CD14-positive monocyte (primary cell): ENCODE data around the gene C1orf216. TPM values are rescaled to one million over a fixed set of nuclear protein-coding genes. Genes with fewer than 3 reads are reported as not detected.

Source experiments
- DNase-seq, 3 donors: peaks; one replicate each; pipeline ENCODE4 v3.0.0-alpha.2; 2011 to 2022
- H2AFZ ChIP-seq: 2 replicates; pipeline ENCODE4 v1.6.0; 2012; ENCODE audit warnings: mild to moderate bottlenecking, low read depth, low read length, inconsistent platforms; ENCODE audit not compliant: insufficient read depth, poor library complexity, severe bottlenecking
- H3K27ac ChIP-seq, 2 donors: 1 replicate in 1 of 2; 2 replicates in 1 of 2; pipeline ENCODE4 v1.5.1; 2012 to 2013; ENCODE audit warnings: low read length in 2 of 2, control low read depth in 1 of 2, inconsistent platforms in 1 of 2, low read depth in 1 of 2, mild to moderate bottlenecking in 1 of 2
- H3K27me3 ChIP-seq, 2 donors: one replicate each; pipeline versions ENCODE4 v1.6.0 to v1.6.1; 2011 to 2013; ENCODE audit warnings: low read length in 2 of 2; ENCODE audit not compliant: control insufficient read depth in 2 of 2, insufficient read depth in 2 of 2
- H3K36me3 ChIP-seq, 2 donors: replicated peaks in 1 of 2; 1 replicate in 1 of 2; 2 replicates in 1 of 2; pipeline versions ENCODE4 v1.5.1 to v1.6.1; 2012 to 2013; ENCODE audit warnings: low read length in 2 of 2, control low read depth in 1 of 2, inconsistent platforms in 1 of 2, mild to moderate bottlenecking in 1 of 2; ENCODE audit not compliant: insufficient read depth in 2 of 2, control insufficient read depth in 1 of 2
- H3K4me1 ChIP-seq, 2 donors: 1 replicate in 1 of 2; 2 replicates in 1 of 2; pipeline versions ENCODE4 v1.5.1 to v1.6.1; 2012 to 2013; ENCODE audit warnings: low read length in 2 of 2, control low read depth in 1 of 2, inconsistent platforms in 1 of 2, mild to moderate bottlenecking in 1 of 2, moderate library complexity in 1 of 2; ENCODE audit not compliant: insufficient read depth in 2 of 2, control insufficient read depth in 1 of 2
- H3K4me2 ChIP-seq: replicated peaks from 2 replicates; pipeline ENCODE3; 2012; ENCODE audit warnings: low read length, moderate library complexity, mild to moderate bottlenecking; ENCODE audit not compliant: poor library complexity, severe bottlenecking; ENCODE audit errors: extremely low read depth
- H3K4me3 ChIP-seq, 3 experiments: fragments of 200-600 bp in 1 of 3; sonication (generic) in 1 of 3; replicated peaks in 1 of 3; 1 replicate in 2 of 3; 2 replicates in 1 of 3; pipeline ENCODE4 v1.5.1; 2011 to 2013; ENCODE audit warnings: low read length in 3 of 3, mild to moderate bottlenecking in 3 of 3, control low read depth in 2 of 3, low read depth in 2 of 3, inconsistent platforms in 1 of 3, moderate library complexity in 1 of 3
- H3K79me2 ChIP-seq: 2 replicates; pipeline ENCODE4 v1.6.0; 2012; ENCODE audit warnings: mild to moderate bottlenecking, control low read depth, inconsistent platforms, low read length, moderate library complexity; ENCODE audit not compliant: insufficient read depth
- H3K9ac ChIP-seq: 2 replicates; pipeline ENCODE4 v1.6.0; 2017; ENCODE audit warnings: low read length, mild to moderate bottlenecking; ENCODE audit not compliant: insufficient read depth, poor library complexity, severe bottlenecking
- H3K9me3 ChIP-seq, 2 donors: replicated peaks in 1 of 2; 1 replicate in 1 of 2; 2 replicates in 1 of 2; pipeline versions ENCODE4 v1.5.1 to v1.6.1; 2012 to 2013; ENCODE audit warnings: low read length in 2 of 2, control low read depth in 1 of 2; ENCODE audit not compliant: control insufficient read depth in 1 of 2, insufficient read depth in 1 of 2
- H4K20me1 ChIP-seq: 2 replicates; pipeline ENCODE4 v1.6.0; 2012; ENCODE audit warnings: mild to moderate bottlenecking, low read length, control low read depth, moderate library complexity; ENCODE audit not compliant: insufficient read depth
- H3K27ac Mint-ChIP-seq, 7 donors: one replicate each; pipeline ENCODE4 v1.8.0; 2020; ENCODE audit warnings: mild to moderate bottlenecking in 7 of 7, mixed read lengths in 7 of 7, moderate library complexity in 6 of 7, inconsistent platforms in 2 of 7
- H3K27me3 Mint-ChIP-seq, 3 donors: one replicate each; pipeline ENCODE4 v1.8.0; 2021 to 2022; ENCODE audit warnings: low read depth in 3 of 3, mild to moderate bottlenecking in 3 of 3, mixed read lengths in 3 of 3, moderate library complexity in 3 of 3, inconsistent platforms in 1 of 3
- H3K36me3 Mint-ChIP-seq, 2 donors: one replicate each; pipeline ENCODE4 v1.8.0; 2020; ENCODE audit warnings: mixed read lengths in 2 of 2, inconsistent platforms in 1 of 2, mild to moderate bottlenecking in 1 of 2
- H3K4me1 Mint-ChIP-seq: one replicate; pipeline ENCODE4 v1.8.0; 2020; ENCODE audit warnings: mild to moderate bottlenecking, mixed read lengths
- H3K4me3 Mint-ChIP-seq, 2 donors: one replicate each; pipeline ENCODE4 v1.8.0; 2020; ENCODE audit warnings: mild to moderate bottlenecking in 2 of 2, mixed read lengths in 2 of 2, moderate library complexity in 1 of 2
- H3K9me3 Mint-ChIP-seq, 7 donors: one replicate each; pipeline ENCODE4 v1.8.0; 2020 to 2022; ENCODE audit warnings: mixed read lengths in 7 of 7, mild to moderate bottlenecking in 6 of 7, moderate library complexity in 6 of 7, inconsistent platforms in 2 of 7
- CTCF ChIP-seq: fragments of 200-600 bp; IDR thresholded peaks from one replicate; pipeline ENCODE4 v1.8.0; 2022; ENCODE audit warnings: antibody characterized with exemption, mild to moderate bottlenecking
- WGBS: methylation state at CpG from one replicate; pipeline ENCODE4 v1.1.5; 2013; ENCODE audit warnings: missing lambda C conversion rate; ENCODE audit not compliant: insufficient coverage; 5-methylcytosine and 5-hydroxymethylcytosine counted together
- intact Hi-C, 2 donors: fragments of 100-400 bp; cut with micrococcal nuclease; formaldehyde crosslinking; loops; one replicate each; pipeline versions ENCODE4 v1.15.0 to v1.15.1; 2023
- polyA plus RNA-seq, 3 donors: library from polyadenylated mRNA; depleted of rRNA in 1 of 3; unstranded in 2 of 3; stranded (reverse) in 1 of 3; fragments of 300-500 nt in 2 of 3; fragments of >200 nt in 1 of 3; fragmentation: Illumina TruSeq in 2 of 3; gene quantifications; 1 replicate in 2 of 3; 2 replicates in 1 of 3; pipeline ENCODE4 v1.2.3, GENCODE V29; 2012 to 2021

Gene C1orf216
- polyA plus RNA-seq, 3 donors: 7.7 to 12.3 (median 8.9) TPM

DNA sequence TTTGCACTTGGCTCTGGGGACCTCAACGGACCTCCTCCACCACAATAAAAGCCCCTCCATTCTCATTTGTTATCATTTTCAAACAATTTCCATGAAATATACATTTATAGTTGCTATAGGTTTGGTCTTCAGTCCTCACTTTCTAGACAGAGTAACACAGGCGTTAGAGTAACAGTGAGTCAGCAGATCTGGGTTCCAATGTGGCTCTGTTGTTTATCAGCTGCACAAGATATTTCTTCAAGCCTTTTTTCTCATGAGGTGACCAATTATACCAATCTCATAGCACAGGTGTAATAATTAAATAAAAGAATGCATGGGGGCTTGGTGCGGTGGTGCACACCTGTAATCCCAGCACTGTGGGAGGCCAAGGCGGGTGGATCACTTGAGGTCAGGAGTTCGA, 44.6 kb downstream of the C1orf216 start:
- no peaks in the 10 kb centered on the region for H4K20me1 ChIP-seq
- H3K4me1 ChIP-seq: no peaks in the 10 kb centered on the region
- no peak overlapping the region for H2AFZ ChIP-seq
- H3K9ac ChIP-seq: no peak overlapping the region
- Mint-ChIP-seq H3K4me1 (no peaks in the 10 kb centered on the region), H3K27ac (no peak overlapping the region), H3K36me3 (no peaks in the 10 kb centered on the region), H3K9me3 (peaks cover 0 to 3% (median 0%) of the 10 kb centered on the region in 7 donors), H3K27me3 (peaks cover 0 to 9% (median 7%) of the 10 kb centered on the region in 3 donors), H3K4me3 (no peak overlapping the region)
- no peaks in the 10 kb centered on the region for H3K79me2 ChIP-seq
- H3K27me3 ChIP-seq: peaks cover 0 to 2% of the 10 kb centered on the region in 2 donors
- TF ChIP-seq CTCF: no peak
- no peak overlapping the region for H3K4me2 ChIP-seq
- no peaks in the 10 kb centered on the region for H3K36me3 ChIP-seq
- intact Hi-C loops: no loop called here
- H3K27ac ChIP-seq: no peak overlapping the region
- H3K4me3 ChIP-seq: no peak overlapping the region
- no peaks in the 10 kb centered on the region for H3K9me3 ChIP-seq
- no CpG with 5 or more reads among the region's 5 CpGs for WGBS
- no peak for DNase-seq

GRCh38 chr1:35672116-35672515, 46.6 kb downstream of the C1orf216 start:
- peaks cover 0 to 13% (median 7%) of the 10 kb centered on the region in 3 donors for H3K27me3 Mint-ChIP-seq
- no peaks in the 10 kb centered on the region for H3K79me2 ChIP-seq
- no peak overlapping the region for H3K4me2 ChIP-seq
- no peaks in the 10 kb centered on the region for H4K20me1 ChIP-seq
- H3K4me3 ChIP-seq: no peak overlapping the region
- 89% methylated on average over 6 of the region's 6 CpGs for WGBS
- intact Hi-C loops: no loop called here
- H3K36me3 Mint-ChIP-seq: no peaks in the 10 kb centered on the region
- no peak for TF ChIP-seq CTCF
- H3K27ac ChIP-seq: no peak overlapping the region
- H3K4me1 Mint-ChIP-seq: no peaks in the 10 kb centered on the region
- no peak for DNase-seq
- no peak overlapping the region for H3K27ac Mint-ChIP-seq
- no peaks in the 10 kb centered on the region for H3K9me3 ChIP-seq
- no peaks in the 10 kb centered on the region for H3K36me3 ChIP-seq
- no peak overlapping the region for H3K4me3 Mint-ChIP-seq
- no peaks in the 10 kb centered on the region for H3K4me1 ChIP-seq
- H2AFZ ChIP-seq: no peak overlapping the region
- peaks cover 0 to 3% (median 0%) of the 10 kb centered on the region in 7 donors for H3K9me3 Mint-ChIP-seq
- H3K9ac ChIP-seq: no peak overlapping the region
- H3K27me3 ChIP-seq: peaks cover 0 to 2% of the 10 kb centered on the region in 2 donors
